ENCODE measurements around the gene ACKR2. TPM values are rescaled to one million over a fixed set of nuclear protein-coding genes. Genes with fewer than 3 reads are reported as not detected.

The ACKR2 gene
- total RNA-seq, 3 donors from 2014 or later (not counting 1 experiment from before 2014, with no cell fraction given), result 0.56 to 0.95 (median 0.72) TPM

GRCh38 chr3:42804106-42804830 is 5.0 kb upstream of the ACKR2 start, which contains the start of gene HIGD1A:
HIGD1A (minus strand) TSS chr3:42804490; CDS start chr3:42794253, 10,237 bp downstream.
- no peak for TF ChIP-seq CTCF (IDR thresholded peaks at IDR 0.05)
- Histone ChIP-seq H3K27me3 (ENCODE audit: control insufficient read depth, insufficient read depth, low read length) (no peaks in the 10 kb centered on the region), H3K4me1 (ENCODE audit: control insufficient read depth, insufficient read depth, low read length) (peaks cover 18% of the 10 kb centered on the region), H3K9me3 (ENCODE audit: control insufficient read depth, insufficient read depth, low read length) (no peaks in the 10 kb centered on the region), H3K27ac (ENCODE audit: low read length) (peak within 1 kb of the TSS; percentile 89), H3K4me3 (ENCODE audit: low read length) (peak within 1 kb of the TSS; percentile 98), H3K36me3 (ENCODE audit: control insufficient read depth, insufficient read depth, low read length) (no peaks in the 10 kb centered on the region)
- Mint-ChIP-seq H3K27me3 (ENCODE audit: low read depth in 2 of 2) (peaks cover 13 to 26% of the 10 kb centered on the region in 2 donors), H3K27ac (peak within 1 kb of the TSS; percentile 83 to 97), H3K36me3 (no peaks in the 10 kb centered on the region), H3K4me3 (peak within 1 kb of the TSS; percentile 91), H3K4me1 (peaks cover 38 to 46% of the 10 kb centered on the region in 2 donors), H3K9me3 (no peaks in the 10 kb centered on the region)
- under 1% methylated on average over 63 of the region's 63 CpGs for WGBS (ENCODE audit: insufficient coverage)
- intact Hi-C loops (cut with micrococcal nuclease), result loop anchor here (1.0 to 2.0 kb wide), 2 partner anchors 23 to 77 kb away; no protein-coding TSS in a partner anchor
- ATAC-seq, result peak; percentile 97 to 100 (median 99)
- DNase-seq, result peak; percentile 88 to 96

- H3K36me3 ChIP-seq (ENCODE audit: control insufficient read depth, insufficient read depth, low read length), result no peaks in the 10 kb centered on the region
- no peak for TF ChIP-seq CTCF (IDR thresholded peaks at IDR 0.05)
- WGBS (ENCODE audit: insufficient coverage), result under 1% methylated on average over 13 of the region's 13 CpGs
- peak overlapping the region; percentile 91 for H3K4me3 Mint-ChIP-seq
- H3K27me3 ChIP-seq (ENCODE audit: control insufficient read depth, insufficient read depth, low read length), result no peaks in the 10 kb centered on the region
- peak overlapping the region; percentile 98 for H3K4me3 ChIP-seq (ENCODE audit: low read length)
- intact Hi-C loops (cut with micrococcal nuclease), result loop anchor here (1.0 to 2.0 kb wide), 2 partner anchors 24 to 77 kb away; no protein-coding TSS in a partner anchor
- peaks cover 38 to 46% of the 10 kb centered on the region in 2 donors for H3K4me1 Mint-ChIP-seq
- peak overlapping the region; percentile 89 for H3K27ac ChIP-seq (ENCODE audit: low read length)
- H3K36me3 Mint-ChIP-seq, result no peaks in the 10 kb centered on the region
- H3K4me1 ChIP-seq (ENCODE audit: control insufficient read depth, insufficient read depth, low read length), result peaks cover 18% of the 10 kb centered on the region
- H3K9me3 Mint-ChIP-seq, result no peaks in the 10 kb centered on the region
- peaks cover 14 to 29% of the 10 kb centered on the region in 2 donors for H3K27me3 Mint-ChIP-seq (ENCODE audit: low read depth in 2 of 2)
- DNase-seq (no peak), ATAC-seq (no peak)
- H3K9me3 ChIP-seq (ENCODE audit: control insufficient read depth, insufficient read depth, low read length), result no peaks in the 10 kb centered on the region
- peak overlapping the region; percentile 83 to 97 for H3K27ac Mint-ChIP-seq
Measured at GRCh38 chr3:42804831-42805132, 4.5 kb upstream of the ACKR2 start.

GRCh38 chr3:42805141-42805821 is 4.0 kb upstream of the ACKR2 start:
- Histone ChIP-seq H3K4me1 (ENCODE audit: control insufficient read depth, insufficient read depth, low read length) (peaks cover 18% of the 10 kb centered on the region), H3K27me3 (ENCODE audit: control insufficient read depth, insufficient read depth, low read length) (no peaks in the 10 kb centered on the region), H3K9me3 (ENCODE audit: control insufficient read depth, insufficient read depth, low read length) (no peaks in the 10 kb centered on the region), H3K4me3 (ENCODE audit: low read length) (peak overlapping the region; percentile 98), H3K36me3 (ENCODE audit: control insufficient read depth, insufficient read depth, low read length) (no peaks in the 10 kb centered on the region), H3K27ac (ENCODE audit: low read length) (no peak overlapping the region)
- Mint-ChIP-seq H3K4me1 (peaks cover 38 to 46% of the 10 kb centered on the region in 2 donors), H3K27ac (peak overlapping the region; percentile 83 to 97), H3K27me3 (ENCODE audit: low read depth in 2 of 2) (peaks cover 14 to 34% of the 10 kb centered on the region in 2 donors), H3K4me3 (peak overlapping the region; percentile 91), H3K36me3 (no peaks in the 10 kb centered on the region), H3K9me3 (no peaks in the 10 kb centered on the region)
- 72% methylated on average over 23 of the region's 23 CpGs for WGBS (ENCODE audit: insufficient coverage)
- no peak for TF ChIP-seq CTCF (IDR thresholded peaks at IDR 0.05)
- ATAC-seq, result no peak
- intact Hi-C loops (cut with micrococcal nuclease), result loop anchor here (2.0 kb wide), 1 partner anchor 24 kb away; no protein-coding TSS in a partner anchor
- peak in 1 of 2 donors; percentile 27 for DNase-seq

Data from natural killer cell (primary cell).